K562 (cell line): ENCODE measurements around the gene SRRM5. TPM values are rescaled to one million over a fixed set of nuclear protein-coding genes. Genes with fewer than 3 reads are reported as not detected.

Source experiments
- ARID1B ChIP-seq: fragments of 450-650 bp; IDR thresholded peaks from 2 replicates; pipeline ENCODE4 v1.6.1; 2016; ENCODE audit warnings: antibody characterized with exemption, mild to moderate bottlenecking, inconsistent platforms
- CBFA2T2 ChIP-seq: fragments of 450-650 bp; conservative IDR thresholded peaks from 2 replicates; pipeline ENCODE4 v1.6.1; 2017; ENCODE audit warnings: mild to moderate bottlenecking
- ELF4 ChIP-seq: fragments of 450-650 bp; formaldehyde crosslinking; IDR thresholded peaks from 2 replicates; pipeline ENCODE4 v1.4.0; 2022; ENCODE audit warnings: missing genetic modification characterization
- EZH2 ChIP-seq: IDR thresholded peaks from 2 replicates; pipeline ENCODE4 v1.6.1; 2012; ENCODE audit warnings: low read depth, mild to moderate bottlenecking, inconsistent platforms, low read length, borderline replicate concordance
- FOXM1 ChIP-seq, 2 experiments: fragments of 450-650 bp in 1 of 2; sonication (generic) in 1 of 2; formaldehyde crosslinking in 1 of 2; IDR thresholded peaks; 2 replicates each; pipeline versions ENCODE4 v1.6.1 to v1.9.0; 2017 to 2022; ENCODE audit warnings: low read depth in 2 of 2, mild to moderate bottlenecking in 2 of 2, missing genetic modification reagents in 1 of 2, moderate library complexity in 1 of 2
- HNRNPK ChIP-seq: fragments of 200-400 bp; formaldehyde crosslinking; IDR thresholded peaks from one replicate; pipeline ENCODE4 v1.6.1; 2018; ENCODE audit warnings: mild to moderate bottlenecking, low read depth, low read length; ENCODE audit not compliant: poor library complexity, severe bottlenecking
- LEF1 ChIP-seq: fragments of 450-650 bp; IDR thresholded peaks from 2 replicates; pipeline ENCODE4 v1.6.1; 2016; ENCODE audit warnings: mild to moderate bottlenecking
- MTA2 ChIP-seq: fragments of 450-650 bp; IDR thresholded peaks from 2 replicates; pipeline ENCODE4 v1.6.1; 2016; ENCODE audit warnings: low read depth
- POLR2B ChIP-seq: fragments of 450-650 bp; IDR thresholded peaks from 2 replicates; pipeline ENCODE4 v1.6.1; 2018; ENCODE audit warnings: low read depth; ENCODE audit not compliant: partially characterized antibody
- RAD51 ChIP-seq: fragments of 450-650 bp; IDR thresholded peaks from 2 replicates; pipeline ENCODE4 v1.7.1; 2016; ENCODE audit warnings: low read depth, mild to moderate bottlenecking, borderline replicate concordance
- RBBP5 ChIP-seq: fragments of 200-600 bp; sonication (generic); IDR thresholded peaks from 2 replicates; pipeline ENCODE4 v1.6.1; 2012; ENCODE audit warnings: borderline replicate concordance, mild to moderate bottlenecking, low read length, control low read depth, inconsistent platforms; ENCODE audit not compliant: insufficient read depth, poor library complexity, severe bottlenecking
- TEAD4 ChIP-seq, 2 experiments: sonication (generic) in 1 of 2; formaldehyde crosslinking in 1 of 2; IDR thresholded peaks; 2 replicates each; pipeline versions ENCODE4 v1.6.1 to v1.8.0; 2012 to 2022; ENCODE audit warnings: borderline replicate concordance in 1 of 2, inconsistent platforms in 1 of 2, low read length in 1 of 2, mild to moderate bottlenecking in 1 of 2, missing genetic modification reagents in 1 of 2
- ZC3H4 ChIP-seq: sonication (generic); formaldehyde crosslinking; IDR thresholded peaks from 2 replicates; pipeline ENCODE4 v1.9.0; 2021; ENCODE audit warnings: missing genetic modification reagents, borderline replicate concordance
- ZNF140 ChIP-seq: fragments of 250-450 bp; sonication (Bioruptor Pico); IDR thresholded peaks from 2 replicates; pipeline ENCODE4 v1.8.0; 2021; ENCODE audit warnings: moderate library complexity, mild to moderate bottlenecking, inconsistent platforms
- ZNF830 ChIP-seq: fragments of 250-450 bp; sonication (Bioruptor Pico); IDR thresholded peaks from 2 replicates; pipeline ENCODE4 v1.5.0; 2021; ENCODE audit warnings: mild to moderate bottlenecking
- polyA plus RNA-seq, 8 experiments: library from polyadenylated mRNA; depleted of rRNA in 4 of 8; stranded (reverse) in 5 of 8; unstranded in 3 of 8; fragments of >200 nt; fragmentation: Nextera tagmentation in 2 of 8; fragmentation: Illumina TruSeq in 1 of 8; extraction: Ambion mirVana in 2 of 8; extraction: Trizol in 1 of 8; gene quantifications; 2 replicates each; pipeline versions ENCODE4 v1.2.1 to v1.2.3, GENCODE V29; 2011 to 2014; ENCODE audit warnings: inconsistent platforms in 1 of 8, missing spikeins in 1 of 8
- total RNA-seq, 7 experiments: library from RNA; depleted of rRNA in 6 of 7; stranded (reverse); fragments of >200 nt in 6 of 7; fragmentation: Illumina TruSeq in 2 of 7; extraction: Trizol in 2 of 7; gene quantifications; 2 replicates each; pipeline versions ENCODE4 v1.2.1 to v1.2.3, GENCODE V29; 2011 to 2021; ENCODE audit warnings: low replicate concordance in 1 of 7
- TF ChIP-seq, protein P1 (sequence below): fragments of 200-800 bp; sonication (Bioruptor generic); IDR thresholded peaks from 2 replicates; pipeline ENCODE4 v1.6.1; 2017; ENCODE audit warnings: missing genetic modification characterization, missing compliant biosample characterization
- TF ChIP-seq, protein P2 (sequence below): sonication (generic); formaldehyde crosslinking; IDR thresholded peaks from 2 replicates; pipeline ENCODE4 v1.9.0; 2022; ENCODE audit warnings: mild to moderate bottlenecking, missing genetic modification reagents
- TF ChIP-seq, protein P3 (sequence below): fragments of 250-450 bp; sonication (Bioruptor Pico); IDR thresholded peaks from 2 replicates; pipeline ENCODE4 v1.8.0; 2021; ENCODE audit warnings: moderate library complexity, mild to moderate bottlenecking, inconsistent platforms
- TF ChIP-seq, protein P4 (sequence below): fragments of 450-650 bp; IDR thresholded peaks from 2 replicates; pipeline ENCODE4 v1.7.0; 2016; ENCODE audit warnings: borderline replicate concordance
- TF ChIP-seq, protein P5 (sequence below): fragments of 450-650 bp; IDR thresholded peaks from 2 replicates; pipeline ENCODE4 v1.6.1; 2016; ENCODE audit warnings: borderline replicate concordance
- TF ChIP-seq, protein P6 (sequence below): fragments of 250-450 bp; sonication (Bioruptor Pico); IDR thresholded peaks from 2 replicates; pipeline ENCODE4 v1.5.0; 2021

The SRRM5 gene
- total and polyA plus RNA-seq, 9 of the 15 experiments (the other 6 are each of a cell fraction or from before 2014, with no cell fraction given) = 0.09 to 0.45 (median 0.18) TPM; not detected in 2

DNA sequence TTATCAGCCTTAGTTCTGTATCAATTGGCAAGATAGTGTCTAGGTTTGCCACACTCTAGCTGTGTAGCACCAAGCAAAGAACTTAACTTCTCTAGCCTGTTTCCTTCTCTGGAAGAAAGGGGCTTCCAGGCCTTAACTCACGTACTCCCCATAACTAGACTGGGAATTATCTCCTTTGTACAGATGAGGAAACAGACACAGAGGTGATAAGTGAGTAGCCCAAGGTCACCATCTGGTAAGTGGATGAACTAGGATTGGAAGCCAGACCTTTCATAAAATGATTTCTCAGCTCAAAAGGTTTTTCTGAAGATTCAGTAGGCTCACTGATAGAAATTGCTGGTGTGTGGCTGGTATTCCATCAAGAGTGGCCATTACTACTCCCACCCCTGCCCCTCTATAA, 4.4 kb downstream of the SRRM5 start (continued):
- TF ChIP-seq CBFA2T2 (peak; percentile 86), RBBP5 (no peak), ZNF830 (CRISPR knock-in tag) (no peak), ARID1B (peak; percentile 91), TEAD4 (IDR thresholded peaks at IDR 0.05; ENCODE audit: low read length) (peak; percentile 85), TEAD4 (CRISPR knock-in tag; IDR thresholded peaks at IDR 0.05; ENCODE audit: borderline replicate concordance) (no peak), HNRNPK (no peak), FOXM1 (IDR thresholded peaks at IDR 0.05; ENCODE audit: low read depth) (peak; percentile 26; the same call in 1 of the 2 replicates), FOXM1 (CRISPR knock-in tag; IDR thresholded peaks at IDR 0.05; ENCODE audit: low read depth) (no peak), ZC3H4 (CRISPR knock-in tag) (no peak), ELF4 (no peak), MTA2 (peak; percentile 69), POLR2B (no peak), RAD51 (no peak), LEF1 (peak; percentile 65; the same call in 1 of the 2 replicates), EZH2 (no peak), ZNF140 (CRISPR knock-in tag) (no peak)
- TF ChIP-seq, protein P1, sequence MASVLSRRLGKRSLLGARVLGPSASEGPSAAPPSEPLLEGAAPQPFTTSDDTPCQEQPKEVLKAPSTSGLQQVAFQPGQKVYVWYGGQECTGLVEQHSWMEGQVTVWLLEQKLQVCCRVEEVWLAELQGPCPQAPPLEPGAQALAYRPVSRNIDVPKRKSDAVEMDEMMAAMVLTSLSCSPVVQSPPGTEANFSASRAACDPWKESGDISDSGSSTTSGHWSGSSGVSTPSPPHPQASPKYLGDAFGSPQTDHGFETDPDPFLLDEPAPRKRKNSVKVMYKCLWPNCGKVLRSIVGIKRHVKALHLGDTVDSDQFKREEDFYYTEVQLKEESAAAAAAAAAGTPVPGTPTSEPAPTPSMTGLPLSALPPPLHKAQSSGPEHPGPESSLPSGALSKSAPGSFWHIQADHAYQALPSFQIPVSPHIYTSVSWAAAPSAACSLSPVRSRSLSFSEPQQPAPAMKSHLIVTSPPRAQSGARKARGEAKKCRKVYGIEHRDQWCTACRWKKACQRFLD (CRISPR knock-in tag) = no peak
- TF ChIP-seq, protein P2, sequence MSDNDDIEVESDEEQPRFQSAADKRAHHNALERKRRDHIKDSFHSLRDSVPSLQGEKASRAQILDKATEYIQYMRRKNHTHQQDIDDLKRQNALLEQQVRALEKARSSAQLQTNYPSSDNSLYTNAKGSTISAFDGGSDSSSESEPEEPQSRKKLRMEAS (CRISPR knock-in tag) = no peak
- TF ChIP-seq, protein P3, sequence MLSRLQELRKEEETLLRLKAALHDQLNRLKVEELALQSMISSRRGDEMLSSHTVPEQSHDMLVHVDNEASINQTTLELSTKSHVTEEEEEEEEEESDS (CRISPR knock-in tag) = no peak
- TF ChIP-seq, protein P4, sequence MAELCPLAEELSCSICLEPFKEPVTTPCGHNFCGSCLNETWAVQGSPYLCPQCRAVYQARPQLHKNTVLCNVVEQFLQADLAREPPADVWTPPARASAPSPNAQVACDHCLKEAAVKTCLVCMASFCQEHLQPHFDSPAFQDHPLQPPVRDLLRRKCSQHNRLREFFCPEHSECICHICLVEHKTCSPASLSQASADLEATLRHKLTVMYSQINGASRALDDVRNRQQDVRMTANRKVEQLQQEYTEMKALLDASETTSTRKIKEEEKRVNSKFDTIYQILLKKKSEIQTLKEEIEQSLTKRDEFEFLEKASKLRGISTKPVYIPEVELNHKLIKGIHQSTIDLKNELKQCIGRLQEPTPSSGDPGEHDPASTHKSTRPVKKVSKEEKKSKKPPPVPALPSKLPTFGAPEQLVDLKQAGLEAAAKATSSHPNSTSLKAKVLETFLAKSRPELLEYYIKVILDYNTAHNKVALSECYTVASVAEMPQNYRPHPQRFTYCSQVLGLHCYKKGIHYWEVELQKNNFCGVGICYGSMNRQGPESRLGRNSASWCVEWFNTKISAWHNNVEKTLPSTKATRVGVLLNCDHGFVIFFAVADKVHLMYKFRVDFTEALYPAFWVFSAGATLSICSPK = no peak
- TF ChIP-seq, protein P5, sequence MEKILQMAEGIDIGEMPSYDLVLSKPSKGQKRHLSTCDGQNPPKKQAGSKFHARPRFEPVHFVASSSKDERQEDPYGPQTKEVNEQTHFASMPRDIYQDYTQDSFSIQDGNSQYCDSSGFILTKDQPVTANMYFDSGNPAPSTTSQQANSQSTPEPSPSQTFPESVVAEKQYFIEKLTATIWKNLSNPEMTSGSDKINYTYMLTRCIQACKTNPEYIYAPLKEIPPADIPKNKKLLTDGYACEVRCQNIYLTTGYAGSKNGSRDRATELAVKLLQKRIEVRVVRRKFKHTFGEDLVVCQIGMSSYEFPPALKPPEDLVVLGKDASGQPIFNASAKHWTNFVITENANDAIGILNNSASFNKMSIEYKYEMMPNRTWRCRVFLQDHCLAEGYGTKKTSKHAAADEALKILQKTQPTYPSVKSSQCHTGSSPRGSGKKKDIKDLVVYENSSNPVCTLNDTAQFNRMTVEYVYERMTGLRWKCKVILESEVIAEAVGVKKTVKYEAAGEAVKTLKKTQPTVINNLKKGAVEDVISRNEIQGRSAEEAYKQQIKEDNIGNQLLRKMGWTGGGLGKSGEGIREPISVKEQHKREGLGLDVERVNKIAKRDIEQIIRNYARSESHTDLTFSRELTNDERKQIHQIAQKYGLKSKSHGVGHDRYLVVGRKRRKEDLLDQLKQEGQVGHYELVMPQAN = no peak
- TF ChIP-seq, protein P6, sequence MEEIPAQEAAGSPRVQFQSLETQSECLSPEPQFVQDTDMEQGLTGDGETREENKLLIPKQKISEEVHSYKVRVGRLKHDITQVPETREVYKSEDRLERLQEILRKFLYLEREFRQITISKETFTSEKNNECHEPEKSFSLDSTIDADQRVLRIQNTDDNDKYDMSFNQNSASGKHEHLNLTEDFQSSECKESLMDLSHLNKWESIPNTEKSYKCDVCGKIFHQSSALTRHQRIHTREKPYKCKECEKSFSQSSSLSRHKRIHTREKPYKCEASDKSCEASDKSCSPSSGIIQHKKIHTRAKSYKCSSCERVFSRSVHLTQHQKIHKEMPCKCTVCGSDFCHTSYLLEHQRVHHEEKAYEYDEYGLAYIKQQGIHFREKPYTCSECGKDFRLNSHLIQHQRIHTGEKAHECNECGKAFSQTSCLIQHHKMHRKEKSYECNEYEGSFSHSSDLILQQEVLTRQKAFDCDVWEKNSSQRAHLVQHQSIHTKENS = no peak
